ENCODE measurements around the gene DMRTC2.

The DMRTC2 gene

GRCh38 chr19:41883821-41884733, 39.2 kb downstream of the DMRTC2 start:
- peak overlapping the region; percentile 95 for H3K9ac ChIP-seq (ENCODE audit: low read length)
- no peak overlapping the region for H2AK5ac ChIP-seq (ENCODE audit: low read length)
- no peaks in the 10 kb centered on the region for H3K36me3 ChIP-seq (ENCODE audit: control insufficient read depth, insufficient read depth, low read length)
- peak overlapping the region; percentile 20 for H3K4ac ChIP-seq (ENCODE audit: low read depth, low read length)
- H3K27ac ChIP-seq (ENCODE audit: low read depth, low read length) = no peak overlapping the region
- peak overlapping the region; percentile 11 for H3K18ac ChIP-seq (ENCODE audit: low read length)
- H4K8ac ChIP-seq (ENCODE audit: low read depth, low read length) = no peak overlapping the region
- H2BK15ac ChIP-seq (replicated peaks; ENCODE audit: low read depth) = no peak overlapping the region
- H2BK120ac ChIP-seq (ENCODE audit: low read depth, low read length) = no peak overlapping the region
- peak overlapping the region; percentile 95 for H3K4me2 ChIP-seq (ENCODE audit: low read length)
- no peak overlapping the region for H2BK5ac ChIP-seq (ENCODE audit: low read length)
- peaks cover 13% of the 10 kb centered on the region for H3K4me1 ChIP-seq (ENCODE audit: control insufficient read depth, low read depth, low read length)
- peak overlapping the region; percentile 97 for H3K56ac ChIP-seq (ENCODE audit: low read length)
- no CpG with 5 or more reads among the region's 66 CpGs for WGBS (ENCODE audit: extremely low coverage, insufficient coverage, low lambda C conversion rate)
- no peak overlapping the region for H3K23ac ChIP-seq (ENCODE audit: low read length)
- no peak overlapping the region for H4K5ac ChIP-seq (ENCODE audit: low read length)
- peaks cover 4% of the 10 kb centered on the region for H3K79me2 ChIP-seq (ENCODE audit: control insufficient read depth, insufficient read depth, low read length)
- DNase-seq = peak; percentile 98
- H3K4me3 ChIP-seq (ENCODE audit: low read length) = peak overlapping the region; percentile 93
- no peaks in the 10 kb centered on the region for H3K27me3 ChIP-seq (ENCODE audit: insufficient read depth, low read length, poor library complexity)
- peaks cover 7% of the 10 kb centered on the region for H3K79me1 ChIP-seq (ENCODE audit: low read length)

GRCh38 chr19:41886761-41887710, 42.2 kb downstream of the DMRTC2 start:
- Histone ChIP-seq H3K79me2 (ENCODE audit: control insufficient read depth, insufficient read depth, low read length) (peaks cover 4% of the 10 kb centered on the region), H3K56ac (ENCODE audit: low read length) (peak overlapping the region; percentile 89), H3K27me3 (ENCODE audit: insufficient read depth, low read length, poor library complexity) (no peaks in the 10 kb centered on the region), H3K4ac (ENCODE audit: low read depth, low read length) (peak overlapping the region; percentile 74), H3K9ac (ENCODE audit: low read length) (peak overlapping the region; percentile 29), H3K27ac (ENCODE audit: low read depth, low read length) (peak overlapping the region; percentile 41), H3K23ac (ENCODE audit: low read length) (no peak overlapping the region), H3K4me1 (ENCODE audit: control insufficient read depth, low read depth, low read length) (peaks cover 13% of the 10 kb centered on the region), H2BK120ac (ENCODE audit: low read depth, low read length) (no peak overlapping the region), H2AK5ac (ENCODE audit: low read length) (peak overlapping the region; percentile 83), H2BK5ac (ENCODE audit: low read length) (peak overlapping the region; percentile 65), H3K4me3 (ENCODE audit: low read length) (no peak overlapping the region), H4K8ac (ENCODE audit: low read depth, low read length) (no peak overlapping the region), H2BK15ac (replicated peaks; ENCODE audit: low read depth) (no peak overlapping the region), H3K79me1 (ENCODE audit: low read length) (peaks cover 7% of the 10 kb centered on the region), H3K4me2 (ENCODE audit: low read length) (peak overlapping the region; percentile 8), H3K36me3 (ENCODE audit: control insufficient read depth, insufficient read depth, low read length) (no peaks in the 10 kb centered on the region), H4K5ac (ENCODE audit: low read length) (no peak overlapping the region), H3K18ac (ENCODE audit: low read length) (no peak overlapping the region)
- peak; percentile 43 for DNase-seq
- no CpG with 5 or more reads among the region's 13 CpGs for WGBS (ENCODE audit: extremely low coverage, insufficient coverage, low lambda C conversion rate)

- H3K56ac ChIP-seq (ENCODE audit: low read length) = peak overlapping the region; percentile 89
- H4K5ac ChIP-seq (ENCODE audit: low read length) = no peak overlapping the region
- H4K8ac ChIP-seq (ENCODE audit: low read depth, low read length) = no peak overlapping the region
- H3K4me1 ChIP-seq (ENCODE audit: control insufficient read depth, low read depth, low read length) = peaks cover 13% of the 10 kb centered on the region
- peak overlapping the region; percentile 16 for H3K18ac ChIP-seq (ENCODE audit: low read length)
- H2AK5ac ChIP-seq (ENCODE audit: low read length) = peak overlapping the region; percentile 27
- WGBS (ENCODE audit: extremely low coverage, insufficient coverage, low lambda C conversion rate) = no CpG with 5 or more reads among the region's 17 CpGs
- H3K9ac ChIP-seq (ENCODE audit: low read length) = peak overlapping the region; percentile 41
- H2BK120ac ChIP-seq (ENCODE audit: low read depth, low read length) = no peak overlapping the region
- H3K79me2 ChIP-seq (ENCODE audit: control insufficient read depth, insufficient read depth, low read length) = peaks cover 4% of the 10 kb centered on the region
- no peaks in the 10 kb centered on the region for H3K36me3 ChIP-seq (ENCODE audit: control insufficient read depth, insufficient read depth, low read length)
- peaks cover 7% of the 10 kb centered on the region for H3K79me1 ChIP-seq (ENCODE audit: low read length)
- H2BK5ac ChIP-seq (ENCODE audit: low read length) = peak overlapping the region; percentile 63
- peak overlapping the region; percentile 74 for H3K4ac ChIP-seq (ENCODE audit: low read depth, low read length)
- H2BK15ac ChIP-seq (replicated peaks; ENCODE audit: low read depth) = no peak overlapping the region
- no peak overlapping the region for H3K4me3 ChIP-seq (ENCODE audit: low read length)
- H3K27ac ChIP-seq (ENCODE audit: low read depth, low read length) = peak overlapping the region; percentile 41
- H3K4me2 ChIP-seq (ENCODE audit: low read length) = no peak overlapping the region
- no peak overlapping the region for H3K23ac ChIP-seq (ENCODE audit: low read length)
- no peaks in the 10 kb centered on the region for H3K27me3 ChIP-seq (ENCODE audit: insufficient read depth, low read length, poor library complexity)
- peak; percentile 96 for DNase-seq
Measured at GRCh38 chr19:41887711-41888382, 43.0 kb downstream of the DMRTC2 start.

- no peak overlapping the region for H3K23ac ChIP-seq (ENCODE audit: low read length)
- H3K18ac ChIP-seq (ENCODE audit: low read length) = no peak overlapping the region
- no peak overlapping the region for H3K4ac ChIP-seq (ENCODE audit: low read depth, low read length)
- no peak overlapping the region for H4K5ac ChIP-seq (ENCODE audit: low read length)
- H3K79me2 ChIP-seq (ENCODE audit: control insufficient read depth, insufficient read depth, low read length) = peaks cover 4% of the 10 kb centered on the region
- H3K36me3 ChIP-seq (ENCODE audit: control insufficient read depth, insufficient read depth, low read length) = no peaks in the 10 kb centered on the region
- no peak overlapping the region for H2BK15ac ChIP-seq (replicated peaks; ENCODE audit: low read depth)
- H3K27ac ChIP-seq (ENCODE audit: low read depth, low read length) = no peak overlapping the region
- no peak overlapping the region for H2BK120ac ChIP-seq (ENCODE audit: low read depth, low read length)
- H3K4me3 ChIP-seq (ENCODE audit: low read length) = no peak overlapping the region
- WGBS (ENCODE audit: extremely low coverage, insufficient coverage, low lambda C conversion rate) = no CpG with 5 or more reads among the region's 12 CpGs
- no peak overlapping the region for H3K56ac ChIP-seq (ENCODE audit: low read length)
- no peak overlapping the region for H3K9ac ChIP-seq (ENCODE audit: low read length)
- no peak overlapping the region for H3K4me2 ChIP-seq (ENCODE audit: low read length)
- peaks cover 7% of the 10 kb centered on the region for H3K79me1 ChIP-seq (ENCODE audit: low read length)
- no peak for DNase-seq
- no peak overlapping the region for H4K8ac ChIP-seq (ENCODE audit: low read depth, low read length)
- no peak overlapping the region for H2AK5ac ChIP-seq (ENCODE audit: low read length)
- H2BK5ac ChIP-seq (ENCODE audit: low read length) = no peak overlapping the region
- H3K27me3 ChIP-seq (ENCODE audit: insufficient read depth, low read length, poor library complexity) = no peaks in the 10 kb centered on the region
- peaks cover 13% of the 10 kb centered on the region for H3K4me1 ChIP-seq (ENCODE audit: control insufficient read depth, low read depth, low read length)
Measured at GRCh38 chr19:41888926-41889325, 44.1 kb downstream of the DMRTC2 start.

- H3K18ac ChIP-seq (ENCODE audit: low read length) = no peak overlapping the region
- peaks cover 5% of the 10 kb centered on the region for H3K79me1 ChIP-seq (ENCODE audit: low read length)
- no peak overlapping the region for H3K4ac ChIP-seq (ENCODE audit: low read depth, low read length)
- H2AK5ac ChIP-seq (ENCODE audit: low read length) = no peak overlapping the region
- no peak overlapping the region for H3K23ac ChIP-seq (ENCODE audit: low read length)
- peaks cover 13% of the 10 kb centered on the region for H3K4me1 ChIP-seq (ENCODE audit: control insufficient read depth, low read depth, low read length)
- H4K5ac ChIP-seq (ENCODE audit: low read length) = no peak overlapping the region
- H3K56ac ChIP-seq (ENCODE audit: low read length) = no peak overlapping the region
- no peak for DNase-seq
- H2BK5ac ChIP-seq (ENCODE audit: low read length) = no peak overlapping the region
- H3K79me2 ChIP-seq (ENCODE audit: control insufficient read depth, insufficient read depth, low read length) = peaks cover 1% of the 10 kb centered on the region
- H2BK120ac ChIP-seq (ENCODE audit: low read depth, low read length) = no peak overlapping the region
- H3K27me3 ChIP-seq (ENCODE audit: insufficient read depth, low read length, poor library complexity) = no peaks in the 10 kb centered on the region
- H3K36me3 ChIP-seq (ENCODE audit: control insufficient read depth, insufficient read depth, low read length) = no peaks in the 10 kb centered on the region
- H3K9ac ChIP-seq (ENCODE audit: low read length) = no peak overlapping the region
- H3K27ac ChIP-seq (ENCODE audit: low read depth, low read length) = no peak overlapping the region
- no peak overlapping the region for H3K4me2 ChIP-seq (ENCODE audit: low read length)
- no CpG with 5 or more reads among the region's 8 CpGs for WGBS (ENCODE audit: extremely low coverage, insufficient coverage, low lambda C conversion rate)
- H3K4me3 ChIP-seq (ENCODE audit: low read length) = no peak overlapping the region
- H2BK15ac ChIP-seq (replicated peaks; ENCODE audit: low read depth) = no peak overlapping the region
- H4K8ac ChIP-seq (ENCODE audit: low read depth, low read length) = no peak overlapping the region
Measured at GRCh38 chr19:41889896-41890295, 45.1 kb downstream of the DMRTC2 start.

All from mesendoderm (in vitro differentiated cells).